Measurements from ENCODE around the gene CPPED1. TPM values are rescaled to one million over a fixed set of nuclear protein-coding genes. Genes with fewer than 3 reads are reported as not detected.
"Not testable (repeated sequence)": the region's sequence is repeated elsewhere in the genome, so short reads cannot be mapped to it uniquely, and the experiment has no call there.

Gene CPPED1
- total RNA-seq, 2 experiments from 2014 or later, result 1.4 to 2.3 TPM

DNA sequence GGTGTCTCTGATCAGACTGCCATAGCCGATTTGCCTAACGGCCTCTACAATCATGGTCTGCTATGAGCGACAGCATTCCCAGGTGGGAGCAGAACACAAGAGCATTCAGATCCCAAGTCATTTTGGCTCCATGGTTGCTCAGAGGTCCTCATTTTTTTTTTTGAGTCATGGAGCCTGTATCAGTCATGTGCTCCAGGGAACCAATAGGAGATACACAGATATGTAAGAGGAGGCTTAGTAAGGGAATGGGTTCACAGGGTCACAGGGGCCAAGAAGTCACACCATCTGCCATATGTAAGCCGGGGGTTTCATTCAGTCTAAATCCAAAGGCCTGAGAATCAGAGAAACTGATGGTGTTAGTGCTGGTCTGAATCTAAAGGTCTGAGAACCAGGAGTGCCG lies 36.8 kb downstream of the CPPED1 start:
- Histone ChIP-seq H3K9me3 (ENCODE audit: control insufficient read depth in 1 of 2, insufficient read depth in 1 of 2, low read length in 2 of 2) (no peaks in the 10 kb centered on the region), H3K27ac (ENCODE audit: low read depth in 1 of 2, low read length in 2 of 2) (no peak overlapping the region), H3K4me1 (ENCODE audit: insufficient read depth, low read length) (no peaks in the 10 kb centered on the region), H3K27me3 (ENCODE audit: control insufficient read depth in 1 of 2, insufficient read depth in 2 of 2, low read length in 2 of 2) (no peaks in the 10 kb centered on the region), H3K36me3 (ENCODE audit: insufficient read depth, low read length) (no peaks in the 10 kb centered on the region), H3K4me3 (ENCODE audit: low read length) (no peak overlapping the region)
- Mint-ChIP-seq H3K27ac (no peak overlapping the region), H3K4me3 (no peak overlapping the region), H3K9me3 (no peaks in the 10 kb centered on the region), H3K27me3 (no peaks in the 10 kb centered on the region), H3K4me1 (ENCODE audit: low read depth) (no peaks in the 10 kb centered on the region), H3K36me3 (ENCODE audit: low read depth) (no peaks in the 10 kb centered on the region)
- TF ChIP-seq, protein P1, sequence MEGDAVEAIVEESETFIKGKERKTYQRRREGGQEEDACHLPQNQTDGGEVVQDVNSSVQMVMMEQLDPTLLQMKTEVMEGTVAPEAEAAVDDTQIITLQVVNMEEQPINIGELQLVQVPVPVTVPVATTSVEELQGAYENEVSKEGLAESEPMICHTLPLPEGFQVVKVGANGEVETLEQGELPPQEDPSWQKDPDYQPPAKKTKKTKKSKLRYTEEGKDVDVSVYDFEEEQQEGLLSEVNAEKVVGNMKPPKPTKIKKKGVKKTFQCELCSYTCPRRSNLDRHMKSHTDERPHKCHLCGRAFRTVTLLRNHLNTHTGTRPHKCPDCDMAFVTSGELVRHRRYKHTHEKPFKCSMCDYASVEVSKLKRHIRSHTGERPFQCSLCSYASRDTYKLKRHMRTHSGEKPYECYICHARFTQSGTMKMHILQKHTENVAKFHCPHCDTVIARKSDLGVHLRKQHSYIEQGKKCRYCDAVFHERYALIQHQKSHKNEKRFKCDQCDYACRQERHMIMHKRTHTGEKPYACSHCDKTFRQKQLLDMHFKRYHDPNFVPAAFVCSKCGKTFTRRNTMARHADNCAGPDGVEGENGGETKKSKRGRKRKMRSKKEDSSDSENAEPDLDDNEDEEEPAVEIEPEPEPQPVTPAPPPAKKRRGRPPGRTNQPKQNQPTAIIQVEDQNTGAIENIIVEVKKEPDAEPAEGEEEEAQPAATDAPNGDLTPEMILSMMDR (IDR thresholded peaks at IDR 0.05), result no peak
- CTCF ChIA-PET, result no interaction called here
- POLR2A ChIA-PET, result no interaction called here
- no peak for ATAC-seq (ENCODE audit: poor library complexity)
- intact Hi-C loops (cut with DNase I, micrococcal nuclease), result no loop called here
- no peak for DNase-seq

DNA sequence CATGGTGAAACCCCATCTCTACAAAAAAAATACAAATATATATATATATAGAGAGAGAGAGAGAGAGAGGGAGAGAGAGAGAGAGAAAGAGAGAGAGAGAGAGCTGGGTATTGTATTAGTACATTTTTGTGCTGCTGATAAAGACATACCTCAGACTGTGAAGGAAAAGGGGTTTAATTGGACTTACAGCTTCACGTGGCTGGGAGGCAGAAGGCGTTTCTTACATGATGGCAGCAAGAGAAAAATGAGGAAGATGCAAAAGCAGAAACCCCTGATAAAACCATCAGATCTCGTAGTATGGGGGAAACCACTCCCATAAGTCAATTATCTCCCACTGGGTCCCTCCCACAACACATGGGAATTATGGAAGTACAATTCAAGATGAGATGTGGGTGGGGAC lies 37.5 kb downstream of the CPPED1 start:
- H3K36me3 ChIP-seq (ENCODE audit: insufficient read depth, low read length); H3K27me3 Mint-ChIP-seq; H3K9me3 Mint-ChIP-seq; H3K27ac ChIP-seq (ENCODE audit: low read depth in 1 of 2, low read length in 2 of 2); H3K27ac Mint-ChIP-seq; H3K36me3 Mint-ChIP-seq (ENCODE audit: low read depth); H3K4me1 ChIP-seq (ENCODE audit: insufficient read depth, low read length); H3K4me3 ChIP-seq (ENCODE audit: low read length); H3K4me1 Mint-ChIP-seq (ENCODE audit: low read depth); intact Hi-C loops (cut with DNase I, micrococcal nuclease); H3K27me3 ChIP-seq (ENCODE audit: control insufficient read depth in 1 of 2, insufficient read depth in 2 of 2, low read length in 2 of 2); H3K4me3 Mint-ChIP-seq; ATAC-seq (ENCODE audit: poor library complexity); DNase-seq; H3K9me3 ChIP-seq (ENCODE audit: control insufficient read depth in 1 of 2, insufficient read depth in 1 of 2, low read length in 2 of 2); POLR2A ChIA-PET; CTCF ChIA-PET: not testable (repeated sequence)

DNA sequence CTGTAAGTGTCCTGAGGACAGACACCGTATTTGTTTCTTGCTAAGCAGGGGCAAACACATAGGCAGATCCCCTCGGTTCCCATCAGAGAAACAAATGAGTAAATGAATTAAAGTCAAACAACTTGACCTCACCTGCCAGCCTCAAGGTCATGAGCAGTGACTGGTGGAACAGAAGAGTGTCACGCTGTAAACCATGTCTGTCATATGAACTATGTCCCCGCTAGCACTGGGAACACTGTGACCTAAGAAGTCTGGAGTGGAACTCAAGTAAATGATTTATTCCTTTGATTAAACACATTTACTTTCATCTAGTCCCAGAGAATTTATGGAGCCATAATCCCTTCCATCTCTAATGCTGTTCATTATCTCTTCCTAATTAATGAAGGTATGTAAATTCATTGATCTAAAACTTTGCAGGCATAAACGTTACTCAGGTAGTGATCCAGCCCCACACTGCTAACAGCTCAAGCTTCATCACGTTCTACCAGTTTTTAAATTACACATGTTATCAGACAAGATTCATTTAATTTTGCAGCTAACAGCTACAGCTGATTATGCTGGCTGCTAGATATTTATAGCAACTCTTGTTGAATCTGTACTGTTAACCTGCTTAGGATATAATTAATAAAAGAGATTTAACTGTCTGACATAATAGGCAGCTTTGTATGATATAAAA lies 38.7 kb downstream of the CPPED1 start:
- Histone ChIP-seq H3K27me3 (ENCODE audit: control insufficient read depth in 1 of 2, insufficient read depth in 2 of 2, low read length in 2 of 2) (no peaks in the 10 kb centered on the region), H3K27ac (ENCODE audit: low read depth in 1 of 2, low read length in 2 of 2) (no peak overlapping the region), H3K9me3 (ENCODE audit: control insufficient read depth in 1 of 2, insufficient read depth in 1 of 2, low read length in 2 of 2) (no peaks in the 10 kb centered on the region), H3K4me1 (ENCODE audit: insufficient read depth, low read length) (no peaks in the 10 kb centered on the region), H3K36me3 (ENCODE audit: insufficient read depth, low read length) (no peaks in the 10 kb centered on the region), H3K4me3 (ENCODE audit: low read length) (no peak overlapping the region)
- TF ChIP-seq, protein P1 (IDR thresholded peaks at IDR 0.05), result no peak
- H3K4me1 Mint-ChIP-seq (ENCODE audit: low read depth), result no peaks in the 10 kb centered on the region
- no peak overlapping the region for H3K4me3 Mint-ChIP-seq
- H3K27ac Mint-ChIP-seq, result no peak overlapping the region
- H3K27me3 Mint-ChIP-seq, result no peaks in the 10 kb centered on the region
- ChIA-PET CTCF (no interaction called here), POLR2A (no interaction called here)
- DNase-seq, result no peak
- intact Hi-C loops (cut with DNase I, micrococcal nuclease), result no loop called here
- no peaks in the 10 kb centered on the region for H3K36me3 Mint-ChIP-seq (ENCODE audit: low read depth)
- no peak for ATAC-seq (ENCODE audit: poor library complexity)
- no peaks in the 10 kb centered on the region for H3K9me3 Mint-ChIP-seq

DNA sequence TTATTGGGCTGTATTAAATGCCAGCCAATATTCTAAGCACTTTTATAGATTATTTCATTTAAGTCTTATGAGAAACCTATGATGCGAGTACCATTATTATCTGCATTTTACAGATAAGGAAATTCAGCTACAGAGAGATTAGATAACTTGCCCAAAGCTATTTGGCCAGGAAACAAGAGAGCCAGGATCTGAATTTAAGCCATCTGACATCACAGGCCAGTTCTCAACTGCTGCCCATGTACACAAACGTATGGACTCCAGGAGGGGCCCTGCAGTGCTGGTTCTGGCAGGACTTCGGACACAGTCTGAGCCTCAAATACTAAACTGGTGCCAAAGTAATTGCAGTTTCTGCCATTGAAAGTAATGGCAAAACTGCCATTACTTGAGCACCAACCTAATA lies 40.2 kb downstream of the CPPED1 start:
- no peaks in the 10 kb centered on the region for H3K27me3 Mint-ChIP-seq
- POLR2A ChIA-PET, result no interaction called here
- ATAC-seq (ENCODE audit: poor library complexity), result no peak

More for the DNA sequence above, 40.2 kb downstream of the CPPED1 start:
- H3K9me3 Mint-ChIP-seq, result no peaks in the 10 kb centered on the region
- Histone ChIP-seq H3K4me3 (ENCODE audit: low read length) (no peak overlapping the region), H3K4me1 (ENCODE audit: insufficient read depth, low read length) (no peaks in the 10 kb centered on the region), H3K27ac (ENCODE audit: low read depth in 1 of 2, low read length in 2 of 2) (no peak overlapping the region), H3K27me3 (ENCODE audit: control insufficient read depth in 1 of 2, insufficient read depth in 2 of 2, low read length in 2 of 2) (no peaks in the 10 kb centered on the region), H3K36me3 (ENCODE audit: insufficient read depth, low read length) (no peaks in the 10 kb centered on the region), H3K9me3 (ENCODE audit: control insufficient read depth in 1 of 2, insufficient read depth in 1 of 2, low read length in 2 of 2) (no peaks in the 10 kb centered on the region)
- TF ChIP-seq, protein P1 (IDR thresholded peaks at IDR 0.05), result no peak
- H3K4me3 Mint-ChIP-seq, result no peak overlapping the region
- intact Hi-C loops (cut with DNase I, micrococcal nuclease), result no loop called here
- no peak overlapping the region for H3K27ac Mint-ChIP-seq
- CTCF ChIA-PET, result no interaction called here
- no peak for DNase-seq
- H3K36me3 Mint-ChIP-seq (ENCODE audit: low read depth), result no peaks in the 10 kb centered on the region
- H3K4me1 Mint-ChIP-seq (ENCODE audit: low read depth), result no peaks in the 10 kb centered on the region

Measured in CD4-positive, alpha-beta T cell (primary cell).